Measurements from ENCODE around the gene TRIM73. TPM values are rescaled to one million over a fixed set of nuclear protein-coding genes. Genes with fewer than 3 reads are reported as not detected.
A peak's percentile ranks its signal among the peaks of the same experiment; 100 is the strongest.
"Not testable (repeated sequence)": the region's sequence is repeated elsewhere in the genome, so short reads cannot be mapped to it uniquely, and the experiment has no call there.

Gene TRIM73
- total and polyA plus RNA-seq, 4 donors, result 1.2 to 4.9 (median 2.9) TPM

- ATAC-seq (ENCODE audit: insufficient read depth, low FRiP score); H3K4me3 ChIP-seq; H3K9me3 ChIP-seq (ENCODE audit: control insufficient read depth in 4 of 4, insufficient read depth in 3 of 4, low read length in 3 of 4); H3K27me3 ChIP-seq (ENCODE audit: control insufficient read depth in 3 of 3, insufficient read depth in 3 of 3, low read length in 2 of 3); H3K36me3 ChIP-seq (ENCODE audit: control insufficient read depth in 4 of 4, insufficient read depth in 4 of 4, low read length in 4 of 4); DNase-seq; H3K9ac ChIP-seq (ENCODE audit: insufficient read depth in 1 of 2, low read length in 2 of 2); H3K27ac ChIP-seq (ENCODE audit: low read depth in 1 of 2, low read length in 1 of 2); H3K4me1 ChIP-seq (ENCODE audit: control insufficient read depth in 5 of 5, insufficient read depth in 5 of 5, low read length in 5 of 5): not testable (repeated sequence)
- WGBS, 2 donors, result no CpG with 5 or more reads among the region's 13 CpGs
Observed at GRCh38 chr7:75410823-75411173, 15.4 kb downstream of the TRIM73 start.

GRCh38 chr7:75414204-75414603 lies 18.8 kb downstream of the TRIM73 start:
- H3K4me3 ChIP-seq; H3K27ac ChIP-seq (ENCODE audit: low read depth in 1 of 2, low read length in 1 of 2); H3K9ac ChIP-seq (ENCODE audit: insufficient read depth in 1 of 2, low read length in 2 of 2); H3K4me1 ChIP-seq (ENCODE audit: control insufficient read depth in 5 of 5, insufficient read depth in 5 of 5, low read length in 5 of 5); H3K9me3 ChIP-seq (ENCODE audit: control insufficient read depth in 4 of 4, insufficient read depth in 3 of 4, low read length in 3 of 4); H3K27me3 ChIP-seq (ENCODE audit: control insufficient read depth in 3 of 3, insufficient read depth in 3 of 3, low read length in 2 of 3); ATAC-seq (ENCODE audit: insufficient read depth, low FRiP score); DNase-seq: not testable (repeated sequence)
- peaks cover 0 to 14% (median 0%) of the 10 kb centered on the region in 4 donors for H3K36me3 ChIP-seq (ENCODE audit: control insufficient read depth in 4 of 4, insufficient read depth in 4 of 4, low read length in 4 of 4)
- WGBS, 2 donors, result 79 to 80% methylated on average over 4 to 5 of the region's 6 CpGs

DNA sequence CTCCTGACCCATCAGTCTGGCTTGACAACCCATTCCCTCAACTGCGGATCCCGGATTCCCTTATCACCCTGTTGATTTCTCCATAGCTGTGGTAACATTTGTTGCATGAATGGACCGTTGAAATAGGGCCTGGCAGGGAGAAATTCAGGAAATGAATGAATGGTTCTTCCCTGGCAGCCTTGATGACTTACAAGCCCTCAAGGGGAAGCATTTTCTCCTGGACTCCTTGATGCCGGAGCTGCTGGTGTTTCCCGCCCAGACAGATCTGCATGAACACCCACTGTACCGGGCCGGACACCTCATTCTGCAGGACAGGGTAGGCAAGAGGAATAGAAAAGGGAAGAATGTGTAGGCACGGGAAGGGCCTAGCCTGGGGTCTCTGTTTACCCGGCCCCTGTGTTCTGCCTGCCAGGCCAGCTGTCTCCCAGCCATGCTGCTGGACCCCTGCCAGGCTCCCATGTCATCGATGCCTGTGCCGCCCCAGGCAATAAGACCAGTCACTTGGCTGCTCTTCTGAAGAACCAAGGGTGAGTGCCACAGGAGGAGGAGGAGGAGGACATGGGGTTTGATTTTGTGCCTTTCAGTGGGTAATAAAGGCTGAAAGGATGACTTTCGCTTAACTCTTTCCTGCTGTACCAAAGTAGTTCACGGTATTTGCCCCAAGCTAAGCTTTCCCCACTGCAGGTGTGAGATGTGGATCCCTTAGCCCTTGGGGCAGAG lies 19.4 kb downstream of the TRIM73 start:
- H3K27ac ChIP-seq (ENCODE audit: low read depth in 1 of 2, low read length in 1 of 2); ATAC-seq (ENCODE audit: insufficient read depth, low FRiP score); H3K9me3 ChIP-seq (ENCODE audit: control insufficient read depth in 4 of 4, insufficient read depth in 3 of 4, low read length in 3 of 4); H3K4me1 ChIP-seq (ENCODE audit: control insufficient read depth in 5 of 5, insufficient read depth in 5 of 5, low read length in 5 of 5); H3K4me3 ChIP-seq; H3K9ac ChIP-seq (ENCODE audit: insufficient read depth in 1 of 2, low read length in 2 of 2); DNase-seq; H3K27me3 ChIP-seq (ENCODE audit: control insufficient read depth in 3 of 3, insufficient read depth in 3 of 3, low read length in 2 of 3): not testable (repeated sequence)
- 63 to 78% methylated on average over 10 to 11 of the region's 13 CpGs for WGBS, 2 donors
- peaks cover 0 to 18% (median 0%) of the 10 kb centered on the region in 4 donors for H3K36me3 ChIP-seq (ENCODE audit: control insufficient read depth in 4 of 4, insufficient read depth in 4 of 4, low read length in 4 of 4)

GRCh38 chr7:75415428-75415817 lies 20.0 kb downstream of the TRIM73 start:
- H3K27me3 ChIP-seq (ENCODE audit: control insufficient read depth in 3 of 3, insufficient read depth in 3 of 3, low read length in 2 of 3); H3K9me3 ChIP-seq (ENCODE audit: control insufficient read depth in 4 of 4, insufficient read depth in 3 of 4, low read length in 3 of 4); H3K9ac ChIP-seq (ENCODE audit: insufficient read depth in 1 of 2, low read length in 2 of 2); H3K4me3 ChIP-seq; ATAC-seq (ENCODE audit: insufficient read depth, low FRiP score); DNase-seq; H3K27ac ChIP-seq (ENCODE audit: low read depth in 1 of 2, low read length in 1 of 2); H3K4me1 ChIP-seq (ENCODE audit: control insufficient read depth in 5 of 5, insufficient read depth in 5 of 5, low read length in 5 of 5): not testable (repeated sequence)
- H3K36me3 ChIP-seq (ENCODE audit: control insufficient read depth in 4 of 4, insufficient read depth in 4 of 4, low read length in 4 of 4), result peaks cover 0 to 18% (median 0%) of the 10 kb centered on the region in 4 donors
- 84 to 88% methylated on average over 11 of the region's 11 CpGs for WGBS, 2 donors

DNA sequence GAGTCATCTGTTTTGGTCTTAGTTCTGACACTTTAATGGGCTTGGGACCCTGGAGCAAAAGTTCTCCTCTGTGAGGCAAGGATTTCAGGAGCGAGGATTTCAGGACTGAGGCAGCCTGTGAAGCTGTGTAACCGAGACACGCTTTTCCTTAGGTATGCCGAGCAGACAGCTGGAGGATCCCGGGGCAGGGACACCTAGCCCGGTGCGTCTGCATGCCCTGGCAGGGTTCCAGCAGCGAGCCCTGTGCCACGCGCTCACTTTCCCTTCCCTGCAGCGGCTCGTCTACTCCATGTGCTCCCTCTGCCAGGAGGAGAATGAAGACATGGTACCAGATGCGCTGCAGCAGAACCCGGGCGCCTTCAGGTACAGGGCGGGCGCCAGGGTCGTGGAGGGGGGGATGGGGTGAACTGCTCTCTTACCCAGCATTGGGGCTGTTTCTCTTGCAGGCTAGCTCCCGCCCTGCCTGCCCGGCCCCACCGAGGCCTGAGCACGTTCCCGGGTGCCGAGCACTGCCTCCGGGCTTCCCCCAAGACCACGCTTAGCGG lies 20.5 kb downstream of the TRIM73 start:
- H3K36me3 ChIP-seq (ENCODE audit: control insufficient read depth in 4 of 4, insufficient read depth in 4 of 4, low read length in 4 of 4), result peaks cover 0 to 20% (median under 1%) of the 10 kb centered on the region in 4 donors
- H3K9me3 ChIP-seq (ENCODE audit: control insufficient read depth in 4 of 4, insufficient read depth in 3 of 4, low read length in 3 of 4); ATAC-seq (ENCODE audit: insufficient read depth, low FRiP score); H3K27ac ChIP-seq (ENCODE audit: low read depth in 1 of 2, low read length in 1 of 2); H3K4me1 ChIP-seq (ENCODE audit: control insufficient read depth in 5 of 5, insufficient read depth in 5 of 5, low read length in 5 of 5); H3K9ac ChIP-seq (ENCODE audit: insufficient read depth in 1 of 2, low read length in 2 of 2); DNase-seq; H3K27me3 ChIP-seq (ENCODE audit: control insufficient read depth in 3 of 3, insufficient read depth in 3 of 3, low read length in 2 of 3); H3K4me3 ChIP-seq: not testable (repeated sequence)
- 93 to 94% methylated on average over 13 to 18 of the region's 27 CpGs for WGBS, 2 donors

- H3K9me3 ChIP-seq (ENCODE audit: control insufficient read depth in 4 of 4, insufficient read depth in 3 of 4, low read length in 3 of 4); H3K4me3 ChIP-seq; ATAC-seq (ENCODE audit: insufficient read depth, low FRiP score); H3K27me3 ChIP-seq (ENCODE audit: control insufficient read depth in 3 of 3, insufficient read depth in 3 of 3, low read length in 2 of 3); H3K27ac ChIP-seq (ENCODE audit: low read depth in 1 of 2, low read length in 1 of 2); DNase-seq; H3K9ac ChIP-seq (ENCODE audit: insufficient read depth in 1 of 2, low read length in 2 of 2); H3K4me1 ChIP-seq (ENCODE audit: control insufficient read depth in 5 of 5, insufficient read depth in 5 of 5, low read length in 5 of 5): not testable (repeated sequence)
- 86 to 87% methylated on average over 8 of the region's 9 CpGs for WGBS, 2 donors
- peaks cover 0 to 25% (median 4%) of the 10 kb centered on the region in 4 donors for H3K36me3 ChIP-seq (ENCODE audit: control insufficient read depth in 4 of 4, insufficient read depth in 4 of 4, low read length in 4 of 4)
Observed at GRCh38 chr7:75416787-75417186, 21.4 kb downstream of the TRIM73 start.

DNA sequence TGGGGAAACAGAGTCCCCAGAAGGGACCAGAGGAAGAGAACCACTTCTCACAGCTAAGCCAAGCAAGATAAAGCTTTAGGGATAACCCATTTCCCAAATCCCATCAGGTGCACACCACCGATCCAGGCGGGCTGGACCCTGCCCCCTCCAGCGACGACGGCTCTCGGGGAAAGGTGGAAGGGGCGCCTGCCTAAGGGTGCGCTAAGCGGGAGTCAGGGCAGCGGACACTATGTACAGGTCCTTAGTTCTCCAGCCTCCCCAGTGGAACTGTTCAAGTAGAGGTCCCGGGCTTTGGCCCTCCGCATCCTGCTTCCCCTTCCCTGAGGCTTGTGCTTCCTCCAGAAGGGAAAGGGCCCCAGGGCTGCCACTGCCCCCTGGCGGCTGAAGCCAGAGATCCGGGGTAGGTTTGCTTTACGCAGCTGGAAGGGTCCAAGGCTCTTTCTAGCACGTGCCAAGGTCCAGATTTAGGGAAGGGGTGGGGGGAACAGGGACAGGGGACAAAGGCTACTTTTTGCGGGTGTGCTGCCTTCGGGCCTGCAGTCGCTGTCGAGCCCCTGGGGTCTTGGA lies 22.9 kb downstream of the TRIM73 start:
- DNase-seq; H3K9me3 ChIP-seq (ENCODE audit: control insufficient read depth in 4 of 4, insufficient read depth in 3 of 4, low read length in 3 of 4); H3K9ac ChIP-seq (ENCODE audit: insufficient read depth in 1 of 2, low read length in 2 of 2); H3K27me3 ChIP-seq (ENCODE audit: control insufficient read depth in 3 of 3, insufficient read depth in 3 of 3, low read length in 2 of 3); H3K4me1 ChIP-seq (ENCODE audit: control insufficient read depth in 5 of 5, insufficient read depth in 5 of 5, low read length in 5 of 5); H3K4me3 ChIP-seq; H3K27ac ChIP-seq (ENCODE audit: low read depth in 1 of 2, low read length in 1 of 2): not testable (repeated sequence)
- peak; percentile 29 for ATAC-seq (ENCODE audit: insufficient read depth, low FRiP score)
- peaks cover 0 to 28% (median 4%) of the 10 kb centered on the region in 4 donors for H3K36me3 ChIP-seq (ENCODE audit: control insufficient read depth in 4 of 4, insufficient read depth in 4 of 4, low read length in 4 of 4)
- 92 to 95% methylated on average over 16 of the region's 20 CpGs for WGBS, 2 donors

DNA sequence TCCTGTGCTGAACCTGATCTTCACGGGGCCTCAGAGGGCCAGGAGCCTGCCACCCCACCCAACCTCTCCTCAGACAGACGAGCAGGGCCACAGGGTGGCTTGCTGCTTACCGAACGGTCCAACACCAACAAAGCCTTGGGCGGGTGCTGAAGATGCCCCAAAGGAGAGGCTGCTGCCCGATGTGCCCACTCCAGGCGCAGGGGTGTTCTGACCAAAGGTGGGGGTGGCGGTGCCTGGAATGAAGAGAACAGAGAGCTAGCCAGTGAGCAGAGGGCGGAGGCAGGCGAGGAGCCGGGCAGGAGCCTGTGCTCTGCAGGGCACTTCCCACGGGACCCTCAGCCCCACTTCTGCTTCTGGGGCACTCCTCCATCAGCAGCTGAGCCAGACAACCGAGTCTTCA lies 23.8 kb downstream of the TRIM73 start:
- not testable (repeated sequence) for DNase-seq; H3K4me3 ChIP-seq; H3K9ac ChIP-seq (ENCODE audit: insufficient read depth in 1 of 2, low read length in 2 of 2); H3K27ac ChIP-seq (ENCODE audit: low read depth in 1 of 2, low read length in 1 of 2); H3K4me1 ChIP-seq (ENCODE audit: control insufficient read depth in 5 of 5, insufficient read depth in 5 of 5, low read length in 5 of 5); H3K27me3 ChIP-seq (ENCODE audit: control insufficient read depth in 3 of 3, insufficient read depth in 3 of 3, low read length in 2 of 3); H3K9me3 ChIP-seq (ENCODE audit: control insufficient read depth in 4 of 4, insufficient read depth in 3 of 4, low read length in 3 of 4); ATAC-seq (ENCODE audit: insufficient read depth, low FRiP score)
- 92 to 97% methylated on average over 11 to 12 of the region's 13 CpGs for WGBS, 2 donors
- peaks cover 0 to 33% (median 4%) of the 10 kb centered on the region in 4 donors for H3K36me3 ChIP-seq (ENCODE audit: control insufficient read depth in 4 of 4, insufficient read depth in 4 of 4, low read length in 4 of 4)
